ENCODE data around the gene GPATCH1.
A peak's percentile ranks its signal among the peaks of the same experiment; 100 is the strongest.
"Not testable (repeated sequence)": the region's sequence is repeated elsewhere in the genome, so short reads cannot be mapped to it uniquely, and the experiment has no call there.

Gene GPATCH1

GRCh38 chr19:33158365-33158764 is 77.4 kb downstream of the GPATCH1 start:
- no peak for DNase-seq (ENCODE audit: low spot score)

GRCh38 chr19:33159149-33159548 is 78.2 kb downstream of the GPATCH1 start:
- DNase-seq (ENCODE audit: low spot score): no peak

- no peak for DNase-seq (ENCODE audit: low spot score)
Observed at GRCh38 chr19:33159893-33160292, 78.9 kb downstream of the GPATCH1 start.

- no peak for DNase-seq (ENCODE audit: low spot score)
Observed at GRCh38 chr19:33161201-33161600, 80.2 kb downstream of the GPATCH1 start.

- no peak for DNase-seq (ENCODE audit: low spot score)
Observed at GRCh38 chr19:33163481-33163880, 82.5 kb downstream of the GPATCH1 start.

GRCh38 chr19:33166037-33166436 is 85.1 kb downstream of the GPATCH1 start:
- DNase-seq (ENCODE audit: low spot score): not testable (repeated sequence)

DNA sequence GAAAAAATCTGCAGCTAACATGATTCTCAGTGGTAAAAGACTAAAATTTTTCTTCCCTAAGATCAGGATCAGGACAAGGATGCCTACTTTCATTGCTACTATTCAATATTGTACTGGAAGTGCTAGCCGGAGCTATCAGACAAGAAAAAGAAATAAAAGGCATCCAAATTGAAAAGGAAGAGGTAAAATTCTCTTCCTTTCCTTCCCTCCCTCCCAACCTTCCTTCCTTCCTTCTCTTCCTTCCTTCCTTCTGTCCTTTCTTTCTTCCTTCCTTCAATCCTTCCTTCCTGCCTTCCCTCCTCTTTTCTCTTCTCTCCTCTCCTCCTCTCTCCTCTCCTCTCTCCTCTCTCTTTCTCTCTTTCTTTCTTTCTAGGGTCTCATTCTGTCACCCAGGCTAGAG is 86.5 kb downstream of the GPATCH1 start:
- DNase-seq (ENCODE audit: low spot score): no peak

DNA sequence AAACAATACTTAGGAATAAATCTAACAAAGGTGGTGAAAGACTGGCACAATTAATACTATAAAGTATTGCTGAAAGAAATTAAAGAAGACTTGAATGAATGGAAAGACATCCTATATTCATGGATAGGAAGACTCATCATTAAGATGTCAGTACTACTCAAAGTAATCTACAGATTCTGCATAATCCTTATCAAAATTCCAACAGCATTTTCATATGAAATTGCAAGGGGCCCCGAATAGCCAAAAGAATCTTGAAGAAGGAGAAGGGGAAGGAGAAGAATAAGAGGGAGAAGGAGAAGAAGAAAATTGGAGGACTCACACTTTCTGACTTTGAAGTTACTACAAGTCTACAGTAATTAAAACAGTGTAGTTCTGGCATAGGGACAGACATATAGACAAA is 87.5 kb downstream of the GPATCH1 start:
- DNase-seq (ENCODE audit: low spot score): no peak

DNA sequence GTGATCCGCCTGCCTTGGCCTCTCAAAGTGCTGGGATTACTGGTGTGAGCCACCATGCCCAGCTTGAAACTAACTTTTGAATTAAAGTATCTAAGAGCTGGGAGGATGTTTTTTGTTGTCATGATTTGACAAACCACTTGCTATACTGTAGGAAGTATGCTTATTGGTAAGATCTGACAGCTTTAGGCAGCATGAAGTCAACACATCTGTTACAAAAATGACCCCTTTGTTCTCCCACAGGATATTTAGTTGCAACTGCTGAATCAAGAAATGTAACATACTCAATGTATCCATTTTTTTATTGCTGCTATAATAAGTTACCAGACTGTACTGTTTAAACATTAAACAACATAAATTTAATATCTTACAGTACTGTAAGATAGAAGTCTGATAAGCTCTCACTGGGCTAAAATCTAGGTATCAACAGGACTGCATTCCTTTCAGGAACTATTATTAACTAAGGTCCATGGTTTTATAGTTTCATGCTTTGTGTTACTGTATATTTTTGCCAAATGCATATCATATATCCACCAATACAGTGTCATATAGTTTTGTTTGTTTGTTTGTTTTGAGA is 90.3 kb downstream of the GPATCH1 start:
- DNase-seq (ENCODE audit: low spot score): no peak

DNA sequence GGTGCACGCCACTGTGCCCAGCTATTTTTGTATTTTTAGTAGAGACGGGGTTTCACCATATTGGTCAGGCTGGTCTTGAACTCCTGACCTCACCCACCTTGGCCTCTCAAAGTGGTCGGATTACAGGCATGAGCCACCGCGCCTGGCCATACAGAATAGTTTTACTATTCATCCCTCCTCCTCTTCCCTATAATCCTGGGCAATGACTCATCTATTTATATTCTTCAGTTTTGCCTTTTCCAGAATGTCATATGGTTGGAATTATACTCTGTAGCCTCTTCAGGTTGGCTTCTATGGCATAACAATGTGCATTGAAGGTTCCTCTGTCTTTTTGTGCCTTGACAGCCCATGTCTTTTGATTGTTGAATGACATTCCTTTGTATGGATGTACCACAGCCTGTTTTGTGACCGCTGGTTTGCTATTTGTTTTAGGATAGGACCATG is 91.0 kb downstream of the GPATCH1 start:
- DNase-seq (ENCODE audit: low spot score): no peak

GRCh38 chr19:33174186-33174585 is 93.2 kb downstream of the GPATCH1 start:
- no peak for DNase-seq (ENCODE audit: low spot score)

DNA sequence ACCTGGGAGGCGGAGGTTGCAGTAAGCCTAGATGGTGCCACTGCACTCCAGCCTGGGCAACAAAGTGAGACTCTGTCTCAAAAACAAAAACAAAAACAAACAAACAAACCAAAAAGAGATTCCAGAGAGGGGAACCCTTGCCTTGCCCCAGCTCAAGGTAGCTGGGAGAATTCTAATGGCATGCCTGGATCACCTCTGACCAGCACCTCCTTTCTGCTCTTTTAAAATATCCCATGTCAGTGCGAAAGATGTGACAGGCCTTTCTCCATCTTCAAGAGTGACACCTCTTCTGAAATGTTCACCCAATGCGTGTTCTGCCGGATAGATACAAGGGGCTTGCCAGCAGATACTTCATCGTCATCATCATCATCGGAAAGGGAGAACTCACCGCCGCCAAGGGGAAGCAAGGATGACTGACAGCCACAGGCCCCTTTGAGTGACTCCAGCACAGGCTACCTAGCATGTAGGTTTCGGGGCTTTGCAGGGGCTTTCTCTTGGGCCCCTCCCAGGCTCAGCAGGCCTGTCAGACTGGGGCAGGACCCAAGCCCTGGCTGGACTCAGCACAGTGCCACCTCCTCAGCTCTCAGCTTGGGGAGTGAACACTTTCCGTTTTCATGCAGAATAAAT is 94.3 kb downstream of the GPATCH1 start:
- no peak for DNase-seq (ENCODE audit: low spot score)

GRCh38 chr19:33175886-33176669 is 95.1 kb downstream of the GPATCH1 start:
- peak; percentile 7 for DNase-seq (ENCODE audit: low spot score)

DNA sequence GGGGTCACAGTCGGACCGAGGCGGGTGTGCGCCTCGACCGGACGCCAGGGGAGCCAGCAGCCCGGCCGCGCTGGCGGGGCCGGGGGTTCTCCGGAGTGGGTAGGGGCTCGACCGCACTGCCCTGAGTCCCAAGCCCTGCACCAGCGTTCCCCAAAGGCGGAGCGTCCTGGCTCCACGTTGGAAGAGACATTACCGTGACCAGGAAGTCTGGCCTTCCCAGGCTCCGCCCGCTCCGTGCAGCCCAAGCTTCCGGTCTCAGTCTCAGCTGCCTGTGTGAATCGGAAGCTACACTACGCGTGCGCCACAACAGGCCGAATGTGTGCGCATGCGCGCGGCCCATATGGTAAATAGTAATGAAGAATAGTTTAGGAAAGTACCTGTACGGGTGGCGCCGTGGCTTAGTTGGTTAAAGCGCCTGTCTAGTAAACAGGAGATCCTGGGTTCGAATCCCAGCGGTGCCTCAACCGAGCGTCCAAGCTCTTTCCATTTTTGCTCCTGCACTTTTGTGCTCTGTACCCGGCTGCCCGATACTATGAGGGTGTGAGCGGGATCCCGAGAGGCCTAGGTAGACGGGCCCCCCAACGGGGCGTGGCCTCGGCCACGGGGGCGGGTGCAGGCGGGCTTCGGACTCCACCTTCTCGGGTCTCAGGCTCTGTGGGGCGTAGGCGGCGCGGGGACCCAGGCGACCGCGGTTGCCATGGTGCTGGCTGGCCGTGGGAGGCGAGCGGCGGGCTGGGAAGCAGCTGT is 95.9 kb downstream of the GPATCH1 start:
- peak; percentile 98 for DNase-seq (ENCODE audit: low spot score)

DNA sequence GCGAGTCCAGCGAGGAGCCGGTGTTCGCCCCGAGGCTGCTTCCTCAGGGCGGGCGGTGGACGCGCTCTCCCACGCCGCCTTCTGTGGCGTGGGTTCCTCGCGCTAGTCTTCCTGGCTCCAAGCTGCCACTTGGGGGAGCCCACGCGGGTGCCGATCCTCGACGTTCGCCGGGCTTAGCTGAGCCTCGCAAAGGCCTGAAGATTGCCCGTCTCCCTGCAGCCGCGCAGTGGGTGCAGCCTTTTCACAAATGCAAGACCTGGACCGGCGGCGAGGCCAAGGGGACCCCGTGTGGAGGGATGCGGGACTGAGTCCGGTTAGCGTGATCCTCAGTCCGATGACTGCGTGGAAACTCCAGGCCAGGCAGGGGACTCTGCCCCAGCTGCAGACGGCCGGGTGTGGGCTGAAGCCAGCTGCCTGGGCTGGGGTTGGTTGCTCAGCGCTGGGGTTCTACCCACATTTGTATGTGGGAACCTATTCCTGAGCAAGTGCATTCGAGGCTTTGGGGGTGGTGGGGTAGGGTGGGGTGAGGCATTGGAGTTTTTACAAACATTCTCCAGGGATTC is 96.5 kb downstream of the GPATCH1 start:
- no peak for DNase-seq (ENCODE audit: low spot score)

Measured in pons (tissue), 1 donor.